ENCODE measurements around the gene TNFRSF14. TPM values are rescaled to one million over a fixed set of nuclear protein-coding genes. Genes with fewer than 3 reads are reported as not detected.

The TNFRSF14 gene
- total and polyA plus RNA-seq, 2 of the 13 experiments (the other 11 are each of a cell fraction or from before 2014, with no cell fraction given), result 11.9 to 49.9 TPM

DNA sequence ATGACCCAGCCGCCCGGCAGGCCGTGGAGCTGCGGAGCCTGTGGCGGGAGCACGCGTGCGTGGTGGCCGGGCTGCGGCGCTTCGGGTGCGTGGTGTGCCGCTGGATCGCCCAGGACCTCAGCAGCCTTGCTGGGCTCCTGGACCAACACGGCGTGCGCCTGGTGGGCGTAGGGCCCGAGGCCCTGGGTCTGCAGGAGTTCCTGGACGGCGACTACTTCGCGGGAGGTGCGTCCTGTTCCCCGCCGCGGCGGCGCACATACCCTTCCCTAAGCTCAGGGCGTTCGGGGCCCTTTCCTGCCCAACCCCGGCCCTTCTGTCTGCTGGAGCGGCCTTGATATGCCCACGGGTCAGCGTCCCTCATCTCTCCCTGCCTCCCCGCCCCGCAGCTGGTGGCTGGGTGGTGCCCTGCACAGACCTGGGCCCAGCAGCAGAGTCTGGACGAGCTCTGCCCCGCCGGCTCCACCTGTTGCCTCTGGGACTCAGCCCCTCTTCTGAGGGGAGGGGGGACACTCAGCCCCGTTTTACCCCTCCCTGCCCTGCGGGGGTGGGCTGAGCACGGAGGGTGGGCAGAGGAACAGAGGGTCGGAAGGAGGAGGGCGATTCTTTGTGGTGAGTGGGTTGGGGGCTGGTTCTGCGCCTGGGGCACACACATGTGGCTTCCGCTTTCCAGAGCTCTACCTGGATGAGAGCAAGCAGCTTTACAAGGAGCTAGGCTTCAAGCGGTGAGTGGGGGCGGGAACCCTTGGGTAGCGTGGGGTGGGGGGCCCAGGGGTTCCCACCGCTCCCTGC is 31.1 kb downstream of the TNFRSF14 start (continued):
- TF ChIP-seq ZNF7 (CRISPR knock-in tag; IDR thresholded peaks at IDR 0.05) (no peak), ZNF891 (CRISPR knock-in tag; IDR thresholded peaks at IDR 0.05) (no peak; the same call in 1 of the 2 replicates), ZNF256 (CRISPR knock-in tag; conservative IDR thresholded peaks at IDR 0.05) (no peak), NKX3-1 (CRISPR knock-in tag; IDR thresholded peaks at IDR 0.05) (no peak), AGO1 (IDR thresholded peaks at IDR 0.05; ENCODE audit: low read depth, low read length, poor library complexity, severe bottlenecking) (no peak), PRPF4 (IDR thresholded peaks at IDR 0.05; ENCODE audit: low read depth, low read length, poor library complexity, severe bottlenecking) (no peak), SAP130 (CRISPR knock-in tag; IDR thresholded peaks at IDR 0.05; ENCODE audit: low read depth) (peak; percentile 63), HOXD1 (CRISPR knock-in tag; IDR thresholded peaks at IDR 0.05) (no peak), ZNF639 (CRISPR knock-in tag; conservative IDR thresholded peaks at IDR 0.05) (no peak), HOXA5 (CRISPR knock-in tag; IDR thresholded peaks at IDR 0.05) (0 out of 2 replicates have a peak, but pooled peaks have one; percentile 26), GZF1 (CRISPR knock-in tag; IDR thresholded peaks at IDR 0.05) (no peak), ZIK1 (CRISPR knock-in tag; IDR thresholded peaks at IDR 0.05; ENCODE audit: borderline replicate concordance, low read depth) (no peak)
- TF ChIP-seq, protein P1, sequence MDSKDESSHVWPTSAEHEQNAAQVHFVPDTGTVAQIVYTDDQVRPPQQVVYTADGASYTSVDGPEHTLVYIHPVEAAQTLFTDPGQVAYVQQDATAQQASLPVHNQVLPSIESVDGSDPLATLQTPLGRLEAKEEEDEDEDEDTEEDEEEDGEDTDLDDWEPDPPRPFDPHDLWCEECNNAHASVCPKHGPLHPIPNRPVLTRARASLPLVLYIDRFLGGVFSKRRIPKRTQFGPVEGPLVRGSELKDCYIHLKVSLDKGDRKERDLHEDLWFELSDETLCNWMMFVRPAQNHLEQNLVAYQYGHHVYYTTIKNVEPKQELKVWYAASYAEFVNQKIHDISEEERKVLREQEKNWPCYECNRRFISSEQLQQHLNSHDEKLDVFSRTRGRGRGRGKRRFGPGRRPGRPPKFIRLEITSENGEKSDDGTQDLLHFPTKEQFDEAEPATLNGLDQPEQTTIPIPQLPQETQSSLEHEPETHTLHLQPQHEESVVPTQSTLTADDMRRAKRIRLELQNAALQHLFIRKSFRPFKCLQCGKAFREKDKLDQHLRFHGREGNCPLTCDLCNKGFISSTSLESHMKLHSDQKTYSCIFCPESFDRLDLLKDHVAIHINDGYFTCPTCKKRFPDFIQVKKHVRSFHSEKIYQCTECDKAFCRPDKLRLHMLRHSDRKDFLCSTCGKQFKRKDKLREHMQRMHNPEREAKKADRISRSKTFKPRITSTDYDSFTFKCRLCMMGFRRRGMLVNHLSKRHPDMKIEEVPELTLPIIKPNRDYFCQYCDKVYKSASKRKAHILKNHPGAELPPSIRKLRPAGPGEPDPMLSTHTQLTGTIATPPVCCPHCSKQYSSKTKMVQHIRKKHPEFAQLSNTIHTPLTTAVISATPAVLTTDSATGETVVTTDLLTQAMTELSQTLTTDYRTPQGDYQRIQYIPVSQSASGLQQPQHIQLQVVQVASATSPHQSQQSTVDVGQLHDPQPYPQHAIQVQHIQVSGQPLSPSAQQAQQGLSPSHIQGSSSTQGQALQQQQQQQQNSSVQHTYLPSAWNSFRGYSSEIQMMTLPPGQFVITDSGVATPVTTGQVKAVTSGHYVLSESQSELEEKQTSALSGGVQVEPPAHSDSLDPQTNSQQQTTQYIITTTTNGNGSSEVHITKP (CRISPR knock-in tag; IDR thresholded peaks at IDR 0.05; ENCODE audit: low read depth), result no peak

All from HepG2 (cell line).